Measurements from ENCODE around the gene GTF2H1.

GTF2H1 gene

DNA sequence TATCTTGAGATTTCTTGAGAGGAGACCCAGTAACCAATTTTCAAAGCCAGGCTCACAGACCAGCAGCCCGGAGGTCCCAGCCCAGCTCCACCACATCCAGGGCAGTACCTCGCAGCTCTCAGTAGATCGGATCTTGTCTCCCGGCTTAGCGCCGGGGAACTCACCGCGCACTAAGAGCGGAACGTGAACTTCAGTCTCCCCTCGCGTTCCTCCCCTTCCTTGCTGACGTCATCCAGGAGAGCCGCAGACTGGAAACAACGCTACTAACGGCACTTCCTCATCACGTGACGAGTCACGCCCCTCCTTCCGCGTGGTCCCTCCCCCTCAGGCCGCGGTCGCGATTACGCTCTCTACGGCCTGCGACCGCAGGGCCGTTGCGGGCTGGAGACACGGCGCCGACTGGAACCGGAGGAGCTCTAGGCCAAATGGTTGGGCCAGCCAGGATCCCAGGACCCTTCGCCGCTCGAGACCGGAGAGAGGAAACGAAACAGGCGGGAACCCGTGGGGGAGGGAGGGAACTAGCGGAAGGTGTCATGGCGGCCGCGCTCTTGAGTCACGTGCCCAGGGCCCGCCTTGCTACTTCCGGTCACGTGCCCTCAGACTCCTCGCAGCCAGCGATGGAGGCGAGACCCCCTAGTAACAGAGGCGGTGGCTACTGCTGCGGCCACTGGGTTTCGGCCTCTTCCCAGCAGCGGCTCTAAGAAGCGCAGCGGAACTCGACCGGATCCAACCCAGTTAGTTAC is at the start of gene GTF2H1, which contains the start of gene HPS5:
Gene GTF2H1 (plus strand): TSS at position 599 of the 743 bp plus-strand sequence. CDS start 10,508 bp downstream, outside the sequence.
Gene HPS5 (minus strand): TSS at position 172 of the 743 bp plus-strand sequence. CDS start 4,282 bp downstream, outside the sequence.
- DNase-seq: peak; percentile 77 to 99 (median 94)

- DNase-seq: peak in 7 of 56 donors; percentile 1 to 55 (median 3)
Observed at GRCh38 chr11:18277565-18278271, 44.6 kb upstream of the GTF2H1 start.

DNA sequence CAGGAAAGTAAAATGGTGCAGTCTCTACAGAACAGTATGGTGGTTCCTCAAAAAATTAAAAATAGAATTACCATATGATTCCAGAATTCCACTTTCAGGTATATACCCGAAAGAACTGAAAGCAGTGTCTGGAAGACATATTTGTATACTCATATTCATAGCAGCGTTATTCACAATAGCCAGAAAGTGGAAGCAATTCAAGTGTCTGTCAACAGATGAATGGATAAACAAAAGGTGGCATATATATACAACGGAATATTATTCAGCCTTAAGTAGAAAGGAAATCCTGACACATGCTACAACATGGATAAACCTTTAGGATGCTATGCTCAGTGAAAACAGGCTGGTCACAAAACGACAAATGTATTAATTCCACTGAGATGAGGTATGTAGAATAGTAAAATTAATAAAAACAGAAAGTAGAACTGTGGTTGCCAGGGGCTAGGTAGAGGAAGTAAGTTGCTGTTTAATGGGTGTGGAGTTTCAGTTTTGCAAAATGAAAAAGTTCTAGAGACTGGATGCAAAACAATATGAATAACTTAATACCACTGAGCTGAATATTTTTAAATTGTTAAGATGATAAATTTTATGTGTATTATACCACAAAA is 41.8 kb upstream of the GTF2H1 start:
- no peak for DNase-seq

- no peak for DNase-seq
Observed at GRCh38 chr11:18282626-18283025, 39.7 kb upstream of the GTF2H1 start.

GRCh38 chr11:18285841-18286240 is 36.5 kb upstream of the GTF2H1 start:
- DNase-seq: no peak

- no peak for DNase-seq
Observed at GRCh38 chr11:18288911-18289310, 33.5 kb upstream of the GTF2H1 start.

- DNase-seq: no peak
Observed at GRCh38 chr11:18294862-18295261, 27.5 kb upstream of the GTF2H1 start.

GRCh38 chr11:18295316-18295715 is 27.1 kb upstream of the GTF2H1 start:
- no peak for DNase-seq

DNA sequence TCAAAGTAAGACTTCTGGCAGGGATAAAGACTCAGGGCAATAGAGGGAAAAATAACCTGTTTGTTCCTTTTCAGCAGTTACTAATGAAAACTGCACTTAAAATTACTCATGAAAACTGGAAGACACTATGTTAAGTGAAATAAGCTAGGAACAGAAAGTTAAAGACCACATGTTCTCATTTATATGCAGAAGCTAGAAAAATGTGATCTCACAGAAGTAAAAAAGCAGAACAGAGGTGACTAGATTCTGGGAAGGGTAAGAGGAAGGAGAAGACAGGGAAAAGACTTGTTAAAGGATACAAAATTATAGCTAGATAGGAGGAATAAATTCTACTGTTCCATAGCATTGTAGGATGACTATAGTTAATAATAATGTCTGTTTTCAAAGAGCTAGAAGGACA is 22.6 kb upstream of the GTF2H1 start:
- DNase-seq: no peak

- DNase-seq: no peak
Observed at GRCh38 chr11:18304745-18305144, 17.6 kb upstream of the GTF2H1 start.

GRCh38 chr11:18307461-18308139 is 14.8 kb upstream of the GTF2H1 start:
- DNase-seq: no peak

DNA sequence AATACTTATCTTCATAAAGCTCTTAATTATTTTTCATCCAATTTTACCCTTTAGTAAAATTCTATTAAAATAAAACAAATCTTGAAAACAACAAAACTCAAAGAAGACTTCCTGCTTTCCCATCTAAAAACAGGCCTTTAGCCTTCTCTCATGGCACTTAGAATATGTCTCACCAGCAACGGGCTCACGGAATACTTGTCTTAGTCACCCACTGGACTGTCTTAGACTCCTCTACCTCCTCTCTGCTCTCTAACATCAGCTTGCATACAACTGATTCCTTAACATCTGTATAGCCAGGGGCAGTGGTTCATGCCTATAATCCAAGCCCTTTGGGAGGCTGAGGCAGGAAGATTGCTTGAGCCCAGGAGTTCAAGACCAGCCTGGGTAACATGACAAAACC is 14.1 kb upstream of the GTF2H1 start:
- DNase-seq: no peak

- no peak for DNase-seq
Observed at GRCh38 chr11:18309691-18310090, 12.7 kb upstream of the GTF2H1 start.

DNA sequence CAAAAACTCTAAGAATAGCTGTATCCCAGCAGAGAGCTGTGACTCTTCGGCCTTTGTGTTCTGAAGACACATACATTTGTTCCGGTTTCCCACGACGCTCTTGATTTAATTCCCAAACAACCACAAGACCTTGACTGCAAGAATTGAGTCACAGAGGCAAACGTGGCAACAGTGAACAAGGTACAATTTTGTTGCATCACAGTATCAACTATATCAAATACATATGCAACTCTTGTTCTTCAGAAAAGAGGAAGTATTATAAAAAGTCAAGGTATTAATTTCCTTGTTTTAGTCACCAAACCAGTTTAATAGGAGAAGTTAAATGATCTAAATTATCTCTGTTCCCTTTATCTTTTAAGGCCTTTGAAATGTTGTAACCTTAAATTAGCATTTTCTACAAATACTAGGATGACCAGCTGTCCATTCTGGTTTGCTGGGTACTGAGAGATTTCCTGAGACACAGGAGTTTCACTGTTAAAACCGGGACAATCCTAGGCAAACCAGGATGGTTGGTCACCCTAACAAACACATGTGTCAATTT is 11.5 kb upstream of the GTF2H1 start:
- no peak for DNase-seq

DNA sequence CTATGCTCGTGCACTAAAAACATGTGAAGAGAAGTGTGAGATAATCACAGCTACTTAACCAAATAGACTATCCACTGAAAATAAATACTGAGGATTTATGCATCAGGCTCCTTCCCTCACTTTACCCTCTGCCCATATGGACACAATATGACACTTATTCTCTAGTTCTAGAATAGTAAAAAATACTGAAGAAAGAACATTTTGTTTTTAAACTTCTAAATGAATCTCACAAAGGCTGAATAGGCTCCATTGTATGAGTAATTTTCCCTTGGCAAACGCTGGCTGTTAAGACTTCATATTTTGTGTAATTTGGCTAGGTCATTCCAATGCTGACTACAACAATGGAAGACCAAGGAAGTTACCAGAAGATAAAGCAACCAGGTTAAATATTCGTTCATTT is 10.4 kb upstream of the GTF2H1 start:
- DNase-seq: no peak

- DNase-seq: no peak
Observed at GRCh38 chr11:18312663-18313420, 9.5 kb upstream of the GTF2H1 start.

DNA sequence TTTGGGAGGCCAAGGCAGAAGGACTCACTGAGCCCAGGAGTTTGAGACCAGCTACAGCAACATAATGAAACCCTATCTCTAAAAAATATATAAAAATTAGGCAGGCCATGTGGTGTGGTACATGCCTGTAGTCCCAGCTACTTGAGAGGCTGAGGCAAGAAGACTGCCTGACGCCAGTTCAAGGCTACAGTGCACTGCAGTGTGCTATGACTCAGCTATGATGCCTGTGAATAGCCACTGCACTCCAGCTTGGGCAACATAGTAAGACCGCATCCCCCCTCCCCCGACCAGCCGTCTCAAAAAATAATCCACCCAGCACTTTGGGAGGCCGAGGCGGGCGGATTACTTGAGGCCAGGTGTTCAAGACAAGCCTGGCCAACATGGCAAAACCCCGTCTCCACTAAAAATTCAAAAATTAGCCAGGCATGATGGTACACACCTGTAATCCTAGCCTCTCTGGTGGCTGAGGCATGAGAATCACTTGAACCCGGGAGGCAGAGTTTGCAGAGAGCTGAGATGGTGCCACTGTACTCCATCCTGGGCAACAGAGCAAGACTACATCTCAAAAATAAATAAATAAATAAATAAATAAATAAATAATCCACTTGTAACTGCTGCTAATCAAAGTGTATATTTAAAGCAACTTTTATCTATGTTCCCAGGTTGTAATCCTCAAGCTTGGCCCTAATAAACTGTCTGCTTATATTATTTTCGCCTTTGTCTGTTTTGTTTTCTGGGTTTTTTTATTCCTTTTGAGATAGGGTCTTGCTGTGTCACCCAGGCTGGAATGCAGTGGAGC is 8.2 kb upstream of the GTF2H1 start:
- no peak for DNase-seq

DNA sequence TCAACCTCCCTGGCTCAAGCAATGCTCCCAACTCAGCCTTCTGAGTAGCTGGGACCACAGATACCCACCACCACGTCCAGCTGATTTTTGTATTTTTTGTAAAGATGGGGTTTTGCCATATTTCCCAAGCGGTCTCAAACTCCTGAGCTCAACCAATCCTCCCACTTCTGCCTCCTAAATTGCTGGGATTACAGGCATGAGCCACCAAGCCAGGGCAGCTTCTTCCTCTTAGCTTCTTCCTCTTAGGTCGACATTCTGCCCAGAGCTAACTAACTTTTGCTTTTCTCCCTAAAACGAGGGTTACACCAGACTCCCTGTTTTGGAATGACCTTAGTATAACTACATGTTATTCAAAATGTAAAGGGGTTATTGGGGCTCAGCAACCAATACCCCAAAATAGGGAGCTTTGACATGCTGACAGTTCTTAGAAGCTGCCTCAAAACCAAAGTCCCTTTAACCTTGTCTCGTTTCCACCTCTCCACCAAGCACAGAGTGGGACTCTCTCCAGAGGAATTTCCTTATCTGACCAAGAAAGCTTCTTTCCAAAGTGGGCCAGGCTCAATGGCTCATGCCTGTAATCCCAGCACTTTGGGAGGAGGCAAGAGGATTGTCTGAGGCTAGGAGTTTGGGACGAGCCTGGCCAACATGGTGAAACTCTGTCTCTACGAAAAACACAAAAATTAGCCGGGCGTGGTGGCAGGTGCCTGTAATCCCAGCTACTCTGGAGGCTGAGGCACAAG is 7.4 kb upstream of the GTF2H1 start:
- DNase-seq: no peak

- no peak for DNase-seq
Observed at GRCh38 chr11:18315893-18316292, 6.5 kb upstream of the GTF2H1 start.

Measured in amygdala (tissue), 56 donors.